WERI-Rb-1 (cell line): ENCODE results near the gene KIAA0825.

Experiments used
- DNase-seq: peaks from one replicate; pipeline ENCODE4 v3.0.0-alpha.2; 2020
- H3K27ac ChIP-seq: fragments of 250-450 bp; sonication (Bioruptor Pico); 2 replicates; pipeline ENCODE4 v1.5.1; 2020; ENCODE audit warnings: mild to moderate bottlenecking, moderate library complexity
- H3K27me3 ChIP-seq: fragments of 250-450 bp; sonication (Bioruptor Pico); 2 replicates; pipeline ENCODE4 v1.5.1; 2021; ENCODE audit warnings: mild to moderate bottlenecking, low read depth, moderate library complexity; ENCODE audit not compliant: insufficient read depth, severe bottlenecking
- H3K36me3 ChIP-seq: fragments of 250-450 bp; sonication (Bioruptor Pico); 2 replicates; pipeline ENCODE4 v1.5.1; 2020; ENCODE audit warnings: mild to moderate bottlenecking, moderate library complexity
- H3K4me3 ChIP-seq: 2 replicates; pipeline ENCODE4 v1.5.1; 2011; ENCODE audit warnings: low read depth, mild to moderate bottlenecking, control low read depth, low read length
- H3K9me3 ChIP-seq: fragments of 250-450 bp; sonication (Bioruptor Pico); 2 replicates; pipeline ENCODE4 v1.5.1; 2021; ENCODE audit warnings: mild to moderate bottlenecking, moderate library complexity; ENCODE audit not compliant: severe bottlenecking
- TF ChIP-seq, protein P1 (sequence below): IDR thresholded peaks from 2 replicates; pipeline ENCODE4 v1.5.1; 2011; ENCODE audit warnings: low read depth, mild to moderate bottlenecking, control low read depth, inconsistent platforms, low read length

KIAA0825 gene

DNA sequence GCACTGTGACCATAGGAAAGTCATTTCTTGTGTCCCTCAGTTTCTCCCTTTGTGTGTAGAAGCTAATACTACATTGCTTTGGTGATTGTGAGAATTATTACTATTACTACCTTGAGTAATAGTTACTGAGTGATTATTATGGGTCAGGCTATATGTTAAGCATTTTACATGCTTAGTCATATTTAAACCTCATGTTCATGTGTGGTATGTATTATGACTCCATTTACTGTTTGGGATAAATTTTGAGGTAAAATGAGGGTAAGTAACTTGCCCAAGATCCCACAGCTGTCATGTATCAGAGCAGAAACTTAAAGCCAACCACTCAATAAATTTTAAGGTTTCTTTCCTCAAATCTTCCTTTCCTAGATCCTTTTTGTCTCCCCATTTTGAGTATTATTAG is 28.4 kb upstream of the KIAA0825 start:
- Histone ChIP-seq H3K36me3 (peaks cover 12% of the 10 kb centered on the region), H3K27me3 (no peaks in the 10 kb centered on the region), H3K27ac (no peak overlapping the region), H3K4me3 (no peak overlapping the region), H3K9me3 (no peaks in the 10 kb centered on the region)
- DNase-seq = no peak
- TF ChIP-seq, protein P1, sequence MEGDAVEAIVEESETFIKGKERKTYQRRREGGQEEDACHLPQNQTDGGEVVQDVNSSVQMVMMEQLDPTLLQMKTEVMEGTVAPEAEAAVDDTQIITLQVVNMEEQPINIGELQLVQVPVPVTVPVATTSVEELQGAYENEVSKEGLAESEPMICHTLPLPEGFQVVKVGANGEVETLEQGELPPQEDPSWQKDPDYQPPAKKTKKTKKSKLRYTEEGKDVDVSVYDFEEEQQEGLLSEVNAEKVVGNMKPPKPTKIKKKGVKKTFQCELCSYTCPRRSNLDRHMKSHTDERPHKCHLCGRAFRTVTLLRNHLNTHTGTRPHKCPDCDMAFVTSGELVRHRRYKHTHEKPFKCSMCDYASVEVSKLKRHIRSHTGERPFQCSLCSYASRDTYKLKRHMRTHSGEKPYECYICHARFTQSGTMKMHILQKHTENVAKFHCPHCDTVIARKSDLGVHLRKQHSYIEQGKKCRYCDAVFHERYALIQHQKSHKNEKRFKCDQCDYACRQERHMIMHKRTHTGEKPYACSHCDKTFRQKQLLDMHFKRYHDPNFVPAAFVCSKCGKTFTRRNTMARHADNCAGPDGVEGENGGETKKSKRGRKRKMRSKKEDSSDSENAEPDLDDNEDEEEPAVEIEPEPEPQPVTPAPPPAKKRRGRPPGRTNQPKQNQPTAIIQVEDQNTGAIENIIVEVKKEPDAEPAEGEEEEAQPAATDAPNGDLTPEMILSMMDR = no peak

- Histone ChIP-seq H3K9me3 (no peaks in the 10 kb centered on the region), H3K4me3 (no peak overlapping the region), H3K27ac (no peak overlapping the region), H3K27me3 (no peaks in the 10 kb centered on the region), H3K36me3 (peaks cover 16% of the 10 kb centered on the region)
- TF ChIP-seq, protein P1 = no peak
- DNase-seq = no peak
Observed at GRCh38 chr5:94645053-94645452, 26.6 kb upstream of the KIAA0825 start.

GRCh38 chr5:94640176-94640575 is 21.8 kb upstream of the KIAA0825 start:
- H3K36me3 ChIP-seq = peaks cover 31% of the 10 kb centered on the region
- TF ChIP-seq, protein P1 = no peak
- no peak overlapping the region for H3K27ac ChIP-seq
- H3K4me3 ChIP-seq = no peak overlapping the region
- no peaks in the 10 kb centered on the region for H3K9me3 ChIP-seq
- DNase-seq = no peak
- no peaks in the 10 kb centered on the region for H3K27me3 ChIP-seq

GRCh38 chr5:94632024-94632423 is 13.6 kb upstream of the KIAA0825 start:
- Histone ChIP-seq H3K27me3 (no peaks in the 10 kb centered on the region), H3K36me3 (peaks cover 58% of the 10 kb centered on the region), H3K4me3 (no peak overlapping the region), H3K27ac (no peak overlapping the region), H3K9me3 (no peaks in the 10 kb centered on the region)
- no peak for DNase-seq
- TF ChIP-seq, protein P1 = no peak

DNA sequence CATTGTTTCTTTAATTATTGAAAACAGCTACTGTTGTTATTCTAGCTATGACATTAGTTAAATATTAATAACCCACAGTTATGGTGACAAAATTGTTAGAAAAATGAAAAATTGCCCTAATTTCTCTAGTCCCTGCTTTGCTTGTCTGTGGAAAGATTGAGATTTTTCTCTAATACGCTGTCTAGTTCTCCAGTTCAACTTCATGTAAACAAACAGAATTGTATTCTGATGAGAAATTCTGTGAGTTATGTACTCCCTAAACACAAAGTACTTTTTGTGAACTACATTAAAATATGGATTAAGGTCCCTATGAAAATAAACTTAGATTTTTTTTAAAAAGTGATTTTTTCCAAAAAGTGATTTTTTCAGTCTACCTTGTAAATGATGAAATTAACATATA is 8.8 kb upstream of the KIAA0825 start:
- H3K9me3 ChIP-seq = no peaks in the 10 kb centered on the region
- TF ChIP-seq, protein P1 = no peak
- no peak overlapping the region for H3K27ac ChIP-seq
- H3K4me3 ChIP-seq = no peak overlapping the region
- H3K27me3 ChIP-seq = no peaks in the 10 kb centered on the region
- H3K36me3 ChIP-seq = peaks cover 32% of the 10 kb centered on the region
- DNase-seq = no peak

- DNase-seq = no peak
- H3K27ac ChIP-seq = no peak overlapping the region
- no peaks in the 10 kb centered on the region for H3K9me3 ChIP-seq
- H3K27me3 ChIP-seq = no peaks in the 10 kb centered on the region
- peaks cover 11% of the 10 kb centered on the region for H3K36me3 ChIP-seq
- TF ChIP-seq, protein P1 = no peak
- H3K4me3 ChIP-seq = no peak overlapping the region
Observed at GRCh38 chr5:94623877-94624276, 5.5 kb upstream of the KIAA0825 start.
